Tibial nerve (tissue), 4 donors: Measurements from ENCODE around the gene ATPAF1. TPM values are rescaled to one million over a fixed set of nuclear protein-coding genes. Genes with fewer than 3 reads are reported as not detected.
A peak's percentile ranks its signal among the peaks of the same experiment; 100 is the strongest.

ENCODE experiments used
- DNase-seq, 2 donors: peaks; one replicate each; pipeline ENCODE4 v3.0.0-alpha.2; 2019; ENCODE audit warnings: low spot score in 2 of 2
- H3K27ac ChIP-seq, 4 donors: fragments of 200-600 bp; sonication (generic) in 3 of 4; one replicate each; pipeline ENCODE4 v1.5.1; 2017 to 2019; ENCODE audit warnings: mild to moderate bottlenecking in 1 of 4
- H3K27me3 ChIP-seq, 2 donors: fragments of 200-600 bp; sonication (generic) in 1 of 2; one replicate each; pipeline versions ENCODE4 v1.5.1 to v1.6.0; 2017 to 2019
- H3K36me3 ChIP-seq, 3 donors: fragments of 200-600 bp; sonication (generic); one replicate each; pipeline ENCODE4 v1.5.1; 2018 to 2019
- H3K4me1 ChIP-seq, 4 donors: fragments of 200-600 bp; sonication (generic) in 3 of 4; one replicate each; pipeline ENCODE4 v1.5.1; 2017 to 2019
- H3K4me3 ChIP-seq, 4 donors: fragments of 200-600 bp; sonication (generic) in 3 of 4; one replicate each; pipeline ENCODE4 v1.5.1; 2017 to 2019; ENCODE audit warnings: mild to moderate bottlenecking in 1 of 4, moderate library complexity in 1 of 4
- H3K9me3 ChIP-seq, 4 donors: fragments of 200-600 bp; sonication (generic) in 3 of 4; one replicate each; pipeline ENCODE4 v1.5.1; 2017 to 2019
- EP300 ChIP-seq, 2 donors: sonication (generic); formaldehyde crosslinking; IDR thresholded peaks; one replicate each; pipeline ENCODE4 v1.6.1; 2017; ENCODE audit warnings: antibody characterized with exemption in 2 of 2, mild to moderate bottlenecking in 1 of 2
- POLR2A ChIP-seq, 2 donors: fragments of 450-650 bp; IDR thresholded peaks; one replicate each; pipeline ENCODE4 v1.6.1; 2017; ENCODE audit warnings: antibody characterized with exemption in 2 of 2, mild to moderate bottlenecking in 2 of 2, moderate library complexity in 2 of 2
- WGBS, 2 donors: methylation state at CpG; one replicate each; pipeline ENCODE4 v1.1.5; 2018; 5-methylcytosine and 5-hydroxymethylcytosine counted together
- total RNA-seq, 4 donors: library from RNA; depleted of rRNA; stranded (reverse); fragments of >200 nt; gene quantifications; one replicate each; pipeline ENCODE4 v1.1.0, GENCODE V29; 2016
- TF ChIP-seq, protein P1 (sequence below), 5 experiments: fragments of 200-600 bp in 3 of 5; fragments of 450-650 bp in 2 of 5; sonication (generic) in 3 of 5; IDR thresholded peaks; one replicate each; pipeline ENCODE4 v1.5.1; 2016 to 2019; ENCODE audit warnings: antibody characterized with exemption in 5 of 5, mild to moderate bottlenecking in 3 of 5, moderate library complexity in 2 of 5

The ATPAF1 gene
- total RNA-seq, 4 donors from 2014 or later, result 26.3 to 38.5 (median 30.2) TPM

DNA sequence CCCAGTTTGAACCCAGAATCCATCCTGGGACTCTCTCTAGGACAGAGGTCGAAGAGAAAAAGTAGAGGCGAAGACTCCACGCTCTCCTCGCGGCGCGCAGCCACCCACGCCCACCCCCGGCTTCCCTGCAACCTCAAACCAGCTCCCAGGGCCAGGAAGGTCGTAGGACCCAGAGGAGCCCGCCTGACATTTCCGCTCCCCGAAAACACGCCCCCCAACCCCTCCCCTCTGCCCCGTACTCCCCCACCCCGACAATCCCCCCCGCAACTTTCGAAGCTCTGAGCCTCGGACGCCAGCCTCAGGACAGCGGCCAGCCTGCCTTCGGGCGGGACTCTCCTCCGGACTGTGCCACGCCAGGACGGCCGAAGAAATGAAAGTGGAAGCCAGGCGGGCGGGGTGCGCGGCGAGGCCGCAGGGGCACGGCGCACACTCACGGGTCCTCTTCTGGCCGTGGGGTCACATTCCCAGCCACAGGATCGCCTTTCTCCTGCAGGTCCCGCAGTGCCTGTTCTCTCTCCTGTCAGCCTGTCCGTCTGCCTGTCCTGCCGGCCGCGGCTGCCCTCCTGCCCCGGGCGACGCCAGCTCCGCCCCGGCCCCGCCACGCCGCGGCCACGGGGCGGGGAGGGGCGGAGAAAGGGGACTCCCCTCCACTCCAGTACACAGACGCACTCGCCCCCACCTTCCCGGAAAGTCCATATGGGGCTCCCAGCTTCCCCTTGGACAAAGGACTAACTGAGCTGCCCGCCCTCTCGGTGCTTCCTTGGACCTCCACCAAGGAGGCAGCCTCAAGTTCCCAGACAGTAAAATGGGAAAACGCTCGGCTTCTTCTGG is 51.7 kb downstream of the ATPAF1 start, which contains the start of gene MOB3C:
TSS of gene MOB3C (minus strand) at position 535 of the 831 bp plus-strand sequence. CDS start 3,490 bp downstream, outside the sequence.
- Histone ChIP-seq H3K27me3 (no peaks in the 10 kb centered on the region), H3K9me3 (no peaks in the 10 kb centered on the region), H3K4me1 (peaks cover 0 to 51% (median 47%) of the 10 kb centered on the region in 4 donors), H3K27ac (peak within 1 kb of the TSS; percentile 86 to 98 (median 98)), H3K4me3 (peak within 1 kb of the TSS; percentile 82 to 98 (median 90)), H3K36me3 (peaks cover 0 to 14% (median 0%) of the 10 kb centered on the region in 3 donors)
- peak; percentile 78 to 84 for DNase-seq
- peak; percentile 25 to 93 for TF ChIP-seq POLR2A (IDR thresholded peaks at IDR 0.05)
- TF ChIP-seq, protein P1, sequence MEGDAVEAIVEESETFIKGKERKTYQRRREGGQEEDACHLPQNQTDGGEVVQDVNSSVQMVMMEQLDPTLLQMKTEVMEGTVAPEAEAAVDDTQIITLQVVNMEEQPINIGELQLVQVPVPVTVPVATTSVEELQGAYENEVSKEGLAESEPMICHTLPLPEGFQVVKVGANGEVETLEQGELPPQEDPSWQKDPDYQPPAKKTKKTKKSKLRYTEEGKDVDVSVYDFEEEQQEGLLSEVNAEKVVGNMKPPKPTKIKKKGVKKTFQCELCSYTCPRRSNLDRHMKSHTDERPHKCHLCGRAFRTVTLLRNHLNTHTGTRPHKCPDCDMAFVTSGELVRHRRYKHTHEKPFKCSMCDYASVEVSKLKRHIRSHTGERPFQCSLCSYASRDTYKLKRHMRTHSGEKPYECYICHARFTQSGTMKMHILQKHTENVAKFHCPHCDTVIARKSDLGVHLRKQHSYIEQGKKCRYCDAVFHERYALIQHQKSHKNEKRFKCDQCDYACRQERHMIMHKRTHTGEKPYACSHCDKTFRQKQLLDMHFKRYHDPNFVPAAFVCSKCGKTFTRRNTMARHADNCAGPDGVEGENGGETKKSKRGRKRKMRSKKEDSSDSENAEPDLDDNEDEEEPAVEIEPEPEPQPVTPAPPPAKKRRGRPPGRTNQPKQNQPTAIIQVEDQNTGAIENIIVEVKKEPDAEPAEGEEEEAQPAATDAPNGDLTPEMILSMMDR (IDR thresholded peaks at IDR 0.05), result peak in 1 of 5 experiments; percentile 46
- TF ChIP-seq EP300 (IDR thresholded peaks at IDR 0.05), result peak; percentile 33 to 82
- WGBS, 2 donors, result 0 to 1% methylated on average over 50 to 57 of the region's 62 CpGs

DNA sequence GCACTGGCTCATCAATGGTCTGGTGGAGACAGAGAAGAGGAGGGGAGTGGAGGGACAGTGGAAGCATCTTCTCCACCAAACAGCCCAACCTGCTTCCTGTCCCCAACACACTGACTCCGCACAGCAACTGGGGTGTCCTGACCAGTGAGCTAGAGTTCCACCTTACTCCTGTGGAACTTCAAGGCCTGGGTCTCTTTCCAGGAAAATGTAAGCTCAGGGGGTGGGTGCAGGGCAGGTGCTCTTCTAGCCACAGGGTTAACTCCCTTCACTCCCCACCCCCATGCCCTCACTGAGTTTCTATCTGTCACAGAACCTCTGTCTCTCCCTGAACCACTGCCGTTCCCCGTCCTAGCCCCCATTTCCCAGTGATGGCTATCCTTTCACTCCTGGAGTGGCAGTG is 52.4 kb downstream of the ATPAF1 start:
- H3K9me3 ChIP-seq, result no peaks in the 10 kb centered on the region
- WGBS, 2 donors, result 28 to 41% methylated on average over 3 of the region's 3 CpGs
- peaks cover 0 to 55% (median 50%) of the 10 kb centered on the region in 4 donors for H3K4me1 ChIP-seq
- no peaks in the 10 kb centered on the region for H3K27me3 ChIP-seq
- H3K4me3 ChIP-seq, result peak overlapping the region; percentile 82 to 98 (median 90)
- DNase-seq, result no peak
- H3K36me3 ChIP-seq, result peaks cover 0 to 21% (median 0%) of the 10 kb centered on the region in 3 donors
- TF ChIP-seq EP300 (IDR thresholded peaks at IDR 0.05) (no peak), POLR2A (IDR thresholded peaks at IDR 0.05) (no peak)
- TF ChIP-seq, protein P1 (IDR thresholded peaks at IDR 0.05), result no peak
- peak overlapping the region; percentile 86 to 98 (median 98) for H3K27ac ChIP-seq

DNA sequence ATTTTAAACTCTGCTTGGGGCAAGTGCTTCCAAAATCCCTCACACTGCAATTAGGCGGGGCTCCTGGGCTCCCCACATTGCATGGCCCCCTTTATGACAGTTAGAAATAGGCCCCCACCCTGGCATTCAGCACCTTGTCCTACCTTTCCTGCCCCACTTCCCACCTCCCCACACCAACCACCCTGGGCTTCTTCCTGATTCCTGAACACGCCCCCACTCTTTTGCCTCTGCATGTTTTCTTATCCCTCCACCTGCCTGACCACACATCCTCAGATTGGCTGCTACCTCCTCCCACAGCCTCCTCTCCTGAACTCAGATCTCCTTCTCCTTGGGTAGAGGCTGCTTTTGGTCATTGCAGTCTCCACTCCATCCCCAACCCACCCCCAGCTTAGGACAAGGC is 53.1 kb downstream of the ATPAF1 start:
- peaks cover 0 to 55% (median 50%) of the 10 kb centered on the region in 4 donors for H3K4me1 ChIP-seq
- WGBS, 2 donors, result 89 to 94% methylated on average over 2 of the region's 2 CpGs
- peaks cover 0 to 25% (median 0%) of the 10 kb centered on the region in 3 donors for H3K36me3 ChIP-seq
- peak overlapping the region in 2 of 4 donors; percentile 91 to 98 for H3K4me3 ChIP-seq
- no peak for DNase-seq
- no peaks in the 10 kb centered on the region for H3K27me3 ChIP-seq
- TF ChIP-seq, protein P1 (IDR thresholded peaks at IDR 0.05), result no peak
- TF ChIP-seq EP300 (IDR thresholded peaks at IDR 0.05) (no peak), POLR2A (IDR thresholded peaks at IDR 0.05) (no peak)
- peak overlapping the region in 3 of 4 donors; percentile 97 to 98 (median 98) for H3K27ac ChIP-seq
- no peaks in the 10 kb centered on the region for H3K9me3 ChIP-seq

DNA sequence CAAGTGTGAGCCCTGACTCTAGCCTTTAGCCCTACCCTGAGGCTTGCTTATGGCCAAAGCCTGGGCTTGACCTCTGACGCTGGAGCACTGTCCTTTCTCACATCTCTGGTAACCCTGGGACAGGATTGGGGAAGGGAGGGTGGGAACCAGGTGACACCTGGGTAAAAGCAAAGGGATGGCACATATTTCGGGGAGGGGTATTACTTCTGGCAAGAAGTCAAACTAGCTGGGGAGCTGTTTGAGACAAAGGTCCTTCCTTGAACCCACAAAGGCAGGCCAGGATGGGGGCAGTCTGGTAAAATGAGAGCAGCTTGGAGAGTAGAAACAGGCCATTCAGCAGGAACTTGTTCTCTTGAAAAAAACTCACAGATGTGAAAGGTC is 53.6 kb downstream of the ATPAF1 start:
- no peaks in the 10 kb centered on the region for H3K9me3 ChIP-seq
- no peaks in the 10 kb centered on the region for H3K27me3 ChIP-seq
- DNase-seq, result no peak
- peaks cover 0 to 55% (median 50%) of the 10 kb centered on the region in 4 donors for H3K4me1 ChIP-seq
- TF ChIP-seq POLR2A (IDR thresholded peaks at IDR 0.05) (no peak), EP300 (IDR thresholded peaks at IDR 0.05) (no peak)
- TF ChIP-seq, protein P1 (IDR thresholded peaks at IDR 0.05), result no peak
- peak overlapping the region in 3 of 4 donors; percentile 97 to 98 (median 98) for H3K27ac ChIP-seq
- WGBS, 2 donors, result 61 to 68% methylated on average over 2 of the region's 2 CpGs
- H3K36me3 ChIP-seq, result peaks cover 0 to 30% (median 0%) of the 10 kb centered on the region in 3 donors
- no peak overlapping the region for H3K4me3 ChIP-seq
